Measurements from ENCODE around the gene RBMS1. TPM values are rescaled to one million over a fixed set of nuclear protein-coding genes. Genes with fewer than 3 reads are reported as not detected.

RBMS1 gene
- polyA plus RNA-seq, 1 experiment, result 107 TPM

DNA sequence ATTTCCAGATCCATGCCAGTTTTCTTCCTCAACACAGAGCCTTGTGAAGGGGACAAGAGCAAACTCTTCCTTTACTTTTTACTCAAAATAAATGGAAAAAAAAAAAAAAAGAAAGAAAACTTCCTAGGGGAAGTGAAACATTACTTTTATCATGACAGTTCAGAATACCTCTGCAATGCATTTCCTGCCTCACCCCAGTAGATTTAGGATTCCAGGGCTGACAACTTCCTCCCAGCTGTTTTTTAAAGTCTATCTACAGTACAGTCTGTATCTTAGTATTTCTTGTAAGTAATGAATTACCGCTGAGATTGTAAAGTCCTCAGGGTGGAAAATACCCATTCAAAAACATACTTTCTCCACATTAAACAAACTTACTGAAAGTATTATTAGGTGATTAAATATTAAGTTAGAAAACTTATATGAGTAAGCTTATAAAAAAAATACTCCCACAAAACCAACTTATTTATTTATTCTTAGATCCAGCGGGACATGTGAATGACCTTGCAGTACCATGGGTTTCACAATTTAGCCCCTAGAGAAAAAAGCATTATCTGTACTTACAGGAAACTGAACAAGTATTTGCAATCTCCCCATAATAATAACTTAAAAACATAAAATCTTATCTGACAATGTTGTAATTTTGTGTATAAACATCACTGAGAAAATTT lies 117.7 kb downstream of the RBMS1 start:
- Histone ChIP-seq H3K27me3 (ENCODE audit: control insufficient read depth, insufficient read depth, low read length) (no peaks in the 10 kb centered on the region), H3K9me3 (ENCODE audit: control insufficient read depth, insufficient read depth, low read length) (no peaks in the 10 kb centered on the region), H3K4me3 (ENCODE audit: low read depth, low read length) (no peak overlapping the region), H3K27ac (ENCODE audit: low read depth, low read length) (no peak overlapping the region)
- ChIA-PET CTCF (interaction anchor here (1.1 to 1.9 kb wide), 4 partner anchors 21 to 688 kb away, joined by 3 to 8 read pairs (median 5); no protein-coding TSS in a partner anchor), POLR2A (interaction anchor here (0.5 to 1.2 kb wide), 4 partner anchors 12 to 94 kb away, joined by 3 to 8 read pairs (median 6); no protein-coding TSS in a partner anchor)
- TF ChIP-seq, protein P1, sequence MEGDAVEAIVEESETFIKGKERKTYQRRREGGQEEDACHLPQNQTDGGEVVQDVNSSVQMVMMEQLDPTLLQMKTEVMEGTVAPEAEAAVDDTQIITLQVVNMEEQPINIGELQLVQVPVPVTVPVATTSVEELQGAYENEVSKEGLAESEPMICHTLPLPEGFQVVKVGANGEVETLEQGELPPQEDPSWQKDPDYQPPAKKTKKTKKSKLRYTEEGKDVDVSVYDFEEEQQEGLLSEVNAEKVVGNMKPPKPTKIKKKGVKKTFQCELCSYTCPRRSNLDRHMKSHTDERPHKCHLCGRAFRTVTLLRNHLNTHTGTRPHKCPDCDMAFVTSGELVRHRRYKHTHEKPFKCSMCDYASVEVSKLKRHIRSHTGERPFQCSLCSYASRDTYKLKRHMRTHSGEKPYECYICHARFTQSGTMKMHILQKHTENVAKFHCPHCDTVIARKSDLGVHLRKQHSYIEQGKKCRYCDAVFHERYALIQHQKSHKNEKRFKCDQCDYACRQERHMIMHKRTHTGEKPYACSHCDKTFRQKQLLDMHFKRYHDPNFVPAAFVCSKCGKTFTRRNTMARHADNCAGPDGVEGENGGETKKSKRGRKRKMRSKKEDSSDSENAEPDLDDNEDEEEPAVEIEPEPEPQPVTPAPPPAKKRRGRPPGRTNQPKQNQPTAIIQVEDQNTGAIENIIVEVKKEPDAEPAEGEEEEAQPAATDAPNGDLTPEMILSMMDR (IDR thresholded peaks at IDR 0.05; ENCODE audit: low read depth, low read length), result no peak
- DNase-seq (ENCODE audit: low read depth, low spot score), result no peak

DNA sequence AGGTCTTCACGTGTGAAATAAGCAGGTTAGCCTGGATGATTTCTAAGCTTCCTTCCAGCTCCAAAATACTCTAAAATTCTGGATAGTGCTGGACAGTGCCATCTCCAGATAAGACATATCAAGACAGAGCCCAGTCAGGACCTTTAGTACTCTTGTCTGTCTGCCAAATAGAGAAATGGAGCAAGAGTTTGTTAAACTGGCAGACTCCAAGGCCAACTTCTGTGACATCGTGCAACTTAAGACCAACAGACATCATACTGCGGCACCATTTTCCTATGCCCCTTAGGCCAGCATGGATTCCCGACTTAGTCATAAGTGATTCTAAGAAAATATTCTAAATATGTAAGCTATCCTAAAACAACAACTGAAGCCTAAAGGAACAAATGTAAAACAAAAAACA lies 118.6 kb downstream of the RBMS1 start:
- no peaks in the 10 kb centered on the region for H3K9me3 ChIP-seq (ENCODE audit: control insufficient read depth, insufficient read depth, low read length)
- H3K4me3 ChIP-seq (ENCODE audit: low read depth, low read length), result no peak overlapping the region
- no peak for DNase-seq (ENCODE audit: low read depth, low spot score)
- H3K27me3 ChIP-seq (ENCODE audit: control insufficient read depth, insufficient read depth, low read length), result no peaks in the 10 kb centered on the region
- POLR2A ChIA-PET, result interaction anchor here (0.7 to 1.2 kb wide), 2 partner anchors 13 to 17 kb away, joined by 7 to 8 read pairs; no protein-coding TSS in a partner anchor
- TF ChIP-seq, protein P1 (IDR thresholded peaks at IDR 0.05; ENCODE audit: low read depth, low read length), result no peak
- CTCF ChIA-PET, result interaction anchor here (1.6 to 1.9 kb wide), 3 partner anchors 22 to 689 kb away, joined by 3 to 8 read pairs (median 6); no protein-coding TSS in a partner anchor
- peak overlapping the region; percentile 60 for H3K27ac ChIP-seq (ENCODE audit: low read depth, low read length)

DNA sequence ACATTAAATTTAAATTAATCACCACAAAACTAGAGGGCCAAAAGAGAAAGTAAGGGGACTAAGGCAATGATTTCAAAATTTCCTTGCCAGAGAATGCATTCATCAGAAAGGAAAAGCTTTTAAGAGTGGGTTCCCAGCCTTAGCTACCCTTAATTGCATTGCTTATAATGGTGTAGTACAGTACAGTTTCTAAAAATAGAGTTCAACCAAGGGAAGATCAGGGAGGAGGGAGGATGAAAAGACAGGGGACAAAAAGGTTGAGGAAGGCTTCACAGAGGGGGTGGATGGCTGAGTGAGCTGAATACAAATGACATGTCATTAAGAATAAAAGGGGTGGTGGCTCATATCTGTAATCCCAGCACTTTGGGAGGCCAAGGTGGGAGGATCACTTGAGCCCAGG lies 119.9 kb downstream of the RBMS1 start:
- H3K9me3 ChIP-seq (ENCODE audit: control insufficient read depth, insufficient read depth, low read length), result no peaks in the 10 kb centered on the region
- ChIA-PET POLR2A (no interaction called here), CTCF (no interaction called here)
- no peak overlapping the region for H3K27ac ChIP-seq (ENCODE audit: low read depth, low read length)
- no peaks in the 10 kb centered on the region for H3K27me3 ChIP-seq (ENCODE audit: control insufficient read depth, insufficient read depth, low read length)
- TF ChIP-seq, protein P1 (IDR thresholded peaks at IDR 0.05; ENCODE audit: low read depth, low read length), result no peak
- DNase-seq (ENCODE audit: low read depth, low spot score), result no peak
- no peak overlapping the region for H3K4me3 ChIP-seq (ENCODE audit: low read depth, low read length)

DNA sequence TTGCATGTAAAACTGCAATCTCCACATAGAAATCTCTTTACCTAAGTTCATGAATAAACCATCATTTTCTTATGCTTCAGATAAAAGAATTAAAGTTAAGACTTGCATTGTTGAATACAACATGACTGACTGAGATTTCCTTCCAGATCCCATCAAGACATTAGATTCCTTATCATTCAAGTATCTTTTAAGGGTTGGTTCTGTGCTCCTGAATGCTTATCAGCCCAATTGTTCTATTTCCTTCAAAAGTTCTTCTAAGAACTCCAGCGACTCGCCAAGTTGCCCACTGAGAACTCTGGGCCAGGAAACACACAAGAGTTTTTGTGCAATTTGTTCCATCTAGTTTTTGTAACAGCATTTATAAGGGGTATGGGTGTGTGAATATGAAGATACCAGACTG lies 120.3 kb downstream of the RBMS1 start:
- ChIA-PET POLR2A (no interaction called here), CTCF (interaction anchor here (0.5 kb wide), 1 partner anchor 66 kb away, joined by 4 read pairs; no protein-coding TSS in a partner anchor)
- Histone ChIP-seq H3K27ac (ENCODE audit: low read depth, low read length) (no peak overlapping the region), H3K4me3 (ENCODE audit: low read depth, low read length) (no peak overlapping the region), H3K9me3 (ENCODE audit: control insufficient read depth, insufficient read depth, low read length) (no peaks in the 10 kb centered on the region), H3K27me3 (ENCODE audit: control insufficient read depth, insufficient read depth, low read length) (no peaks in the 10 kb centered on the region)
- TF ChIP-seq, protein P1 (IDR thresholded peaks at IDR 0.05; ENCODE audit: low read depth, low read length), result no peak
- DNase-seq (ENCODE audit: low read depth, low spot score), result no peak

DNA sequence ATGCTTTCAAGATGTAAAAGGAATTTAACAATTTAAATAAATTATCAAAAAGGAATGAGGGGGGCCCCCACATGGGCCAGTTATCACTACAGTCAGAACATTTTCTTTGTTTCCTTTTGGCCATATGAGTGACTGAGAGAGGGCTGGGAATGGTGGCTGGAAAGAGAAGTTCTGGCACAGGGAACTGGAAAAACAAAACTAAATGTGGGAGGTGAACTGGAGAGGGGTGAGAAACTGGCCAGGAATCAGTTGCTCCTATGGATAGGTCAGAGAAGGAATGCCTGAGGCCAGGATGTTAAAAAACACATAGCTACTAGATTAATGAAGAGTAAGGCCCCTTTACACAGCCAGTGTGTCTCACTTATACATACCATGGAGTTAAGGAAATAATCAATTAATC lies 121.0 kb downstream of the RBMS1 start:
- no peak overlapping the region for H3K4me3 ChIP-seq (ENCODE audit: low read depth, low read length)
- no peaks in the 10 kb centered on the region for H3K27me3 ChIP-seq (ENCODE audit: control insufficient read depth, insufficient read depth, low read length)
- peak overlapping the region; percentile 3 for H3K27ac ChIP-seq (ENCODE audit: low read depth, low read length)
- DNase-seq (ENCODE audit: low read depth, low spot score), result no peak
- H3K9me3 ChIP-seq (ENCODE audit: control insufficient read depth, insufficient read depth, low read length), result no peaks in the 10 kb centered on the region
- CTCF ChIA-PET, result no interaction called here
- POLR2A ChIA-PET, result interaction anchor here (0.6 kb wide), 1 partner anchor 63 kb away, joined by 3 read pairs; no protein-coding TSS in a partner anchor
- TF ChIP-seq, protein P1 (IDR thresholded peaks at IDR 0.05; ENCODE audit: low read depth, low read length), result no peak
